HG03378 (cell line): ENCODE data around the gene NCK1.
"Not testable (repeated sequence)": the region's sequence is repeated elsewhere in the genome, so short reads cannot be mapped to it uniquely, and the experiment has no call there.

Experiments
- ATAC-seq: cut with Tn5 transposase; IDR thresholded peaks from one replicate; pipeline ENCODE4 v1.9.1; 2021; ENCODE audit warnings: mild to moderate bottlenecking, moderate library complexity; ENCODE audit not compliant: unreplicated experiment

Gene NCK1

GRCh38 chr3:136862617-136863322, 762 bp downstream of the NCK1 start:
- ATAC-seq: no peak

- ATAC-seq: no peak
Observed at GRCh38 chr3:136869282-136869681, 7.3 kb downstream of the NCK1 start.

GRCh38 chr3:136872258-136872657, 10.2 kb downstream of the NCK1 start:
- not testable (repeated sequence) for ATAC-seq

- not testable (repeated sequence) for ATAC-seq
Observed at GRCh38 chr3:136879510-136879909, 17.5 kb downstream of the NCK1 start.

- no peak for ATAC-seq
Observed at GRCh38 chr3:136882571-136882970, 20.6 kb downstream of the NCK1 start.

GRCh38 chr3:136883967-136884720, 22.1 kb downstream of the NCK1 start:
- ATAC-seq: no peak

GRCh38 chr3:136885357-136886213, 23.6 kb downstream of the NCK1 start:
- no peak for ATAC-seq

- no peak for ATAC-seq
Observed at GRCh38 chr3:136889947-136890346, 27.9 kb downstream of the NCK1 start.

GRCh38 chr3:136891934-136892855, 30.2 kb downstream of the NCK1 start:
- no peak for ATAC-seq

- no peak for ATAC-seq
Observed at GRCh38 chr3:136893848-136894443, 31.9 kb downstream of the NCK1 start.

GRCh38 chr3:136897171-136897570, 35.2 kb downstream of the NCK1 start:
- ATAC-seq: not testable (repeated sequence)

- no peak for ATAC-seq
Observed at GRCh38 chr3:136898549-136898948, 36.5 kb downstream of the NCK1 start.

- no peak for ATAC-seq
Observed at GRCh38 chr3:136898954-136899353, 36.9 kb downstream of the NCK1 start.

- no peak for ATAC-seq
Observed at GRCh38 chr3:136899622-136900158, 37.7 kb downstream of the NCK1 start.

- ATAC-seq: not testable (repeated sequence)
Observed at GRCh38 chr3:136900694-136901093, 38.7 kb downstream of the NCK1 start.

GRCh38 chr3:136901391-136901790, 39.4 kb downstream of the NCK1 start:
- no peak for ATAC-seq

- ATAC-seq: not testable (repeated sequence)
Observed at GRCh38 chr3:136902530-136902929, 40.5 kb downstream of the NCK1 start.

- ATAC-seq: no peak
Observed at GRCh38 chr3:136903899-136904298, 41.9 kb downstream of the NCK1 start.

GRCh38 chr3:136904746-136905145, 42.7 kb downstream of the NCK1 start:
- no peak for ATAC-seq

- ATAC-seq: no peak
Observed at GRCh38 chr3:136905549-136905948, 43.5 kb downstream of the NCK1 start.
